ENCODE results near the gene PLCB4. TPM values are rescaled to one million over a fixed set of nuclear protein-coding genes. Genes with fewer than 3 reads are reported as not detected.
A peak's percentile ranks its signal among the peaks of the same experiment; 100 is the strongest.

Gene PLCB4
- total and polyA plus RNA-seq, 8 donors = 6.2 to 15.3 (median 9.4) TPM

- DNase-seq (no peak), ATAC-seq (no peak)
- Histone ChIP-seq H3K36me3 (no peaks in the 10 kb centered on the region), H3K4me3 (no peak overlapping the region), H3K27me3 (no peaks in the 10 kb centered on the region), H3K27ac (no peak overlapping the region), H3K4me1 (peaks cover 8 to 15% of the 10 kb centered on the region in 2 donors), H3K9me3 (no peaks in the 10 kb centered on the region)
- TF ChIP-seq CTCF (IDR thresholded peaks at IDR 0.05) = peak in 1 of 2 donors; percentile 21
- intact Hi-C loops (cut with DNase I) = no loop called here
These were observed 254.7 kb downstream of the PLCB4 start for GRCh38 chr20:9323622-9324021.

- Histone ChIP-seq H3K9me3 (no peaks in the 10 kb centered on the region), H3K27ac (no peak overlapping the region), H3K36me3 (no peaks in the 10 kb centered on the region), H3K4me1 (peaks cover 0 to under 1% of the 10 kb centered on the region in 2 donors), H3K4me3 (no peak overlapping the region), H3K27me3 (no peaks in the 10 kb centered on the region)
- intact Hi-C loops (cut with DNase I) = no loop called here
- TF ChIP-seq CTCF (IDR thresholded peaks at IDR 0.05) = no peak
- DNase-seq (no peak), ATAC-seq (no peak)
These were observed 260.6 kb downstream of the PLCB4 start for GRCh38 chr20:9329355-9330101.

- Histone ChIP-seq H3K36me3 (no peaks in the 10 kb centered on the region), H3K27ac (no peak overlapping the region), H3K4me1 (no peaks in the 10 kb centered on the region), H3K4me3 (no peak overlapping the region), H3K27me3 (no peaks in the 10 kb centered on the region), H3K9me3 (no peaks in the 10 kb centered on the region)
- DNase-seq = no peak
- intact Hi-C loops (cut with DNase I) = no loop called here
- no peak for TF ChIP-seq CTCF (IDR thresholded peaks at IDR 0.05)
- ATAC-seq = no peak
These were observed 261.3 kb downstream of the PLCB4 start for GRCh38 chr20:9330151-9330550.

- Histone ChIP-seq H3K9me3 (no peaks in the 10 kb centered on the region), H3K27me3 (no peaks in the 10 kb centered on the region), H3K27ac (no peak overlapping the region), H3K36me3 (no peaks in the 10 kb centered on the region), H3K4me1 (no peaks in the 10 kb centered on the region), H3K4me3 (no peak overlapping the region)
- DNase-seq = no peak
- no peak for TF ChIP-seq CTCF (IDR thresholded peaks at IDR 0.05)
- ATAC-seq = no peak
- intact Hi-C loops (cut with DNase I) = no loop called here
These were observed 263.0 kb downstream of the PLCB4 start for GRCh38 chr20:9331707-9332435.

GRCh38 chr20:9332791-9333479 lies 264.0 kb downstream of the PLCB4 start:
- no peak for ATAC-seq
- Histone ChIP-seq H3K4me1 (no peaks in the 10 kb centered on the region), H3K4me3 (no peak overlapping the region), H3K9me3 (no peaks in the 10 kb centered on the region), H3K36me3 (no peaks in the 10 kb centered on the region), H3K27ac (no peak overlapping the region), H3K27me3 (no peaks in the 10 kb centered on the region)
- TF ChIP-seq CTCF (IDR thresholded peaks at IDR 0.05) = no peak
- intact Hi-C loops (cut with DNase I) = no loop called here
- no peak for DNase-seq
